ENCODE data around the gene CACNB2. TPM values are rescaled to one million over a fixed set of nuclear protein-coding genes. Genes with fewer than 3 reads are reported as not detected.

Gene CACNB2
- polyA plus RNA-seq, 1 of the 3 experiments (the other 2 are of a cell fraction) = 0.74 TPM

GRCh38 chr10:18210711-18211110 is 70.5 kb downstream of the CACNB2 start:
- no peak overlapping the region for H2AFZ ChIP-seq (ENCODE audit: low read depth)
- H3K9me3 ChIP-seq = no peaks in the 10 kb centered on the region
- no peaks in the 10 kb centered on the region; a peak in 2 of 4 replicates for H3K4me1 ChIP-seq (ENCODE audit: control insufficient read depth in 1 of 2, insufficient read depth in 2 of 2, low read depth in 1 of 2, low read length in 1 of 2)
- TF ChIP-seq ZBTB33 (IDR thresholded peaks at IDR 0.05; ENCODE audit: borderline replicate concordance, low read depth) = no peak
- no peak for TF ChIP-seq JUND (IDR thresholded peaks at IDR 0.05)
- TF ChIP-seq GABPA (IDR thresholded peaks at IDR 0.05; ENCODE audit: low read depth) = no peak
- TF ChIP-seq SMC3 (IDR thresholded peaks at IDR 0.05; ENCODE audit: low read depth, low read length) = no peak
- TF ChIP-seq RFX5 (IDR thresholded peaks at IDR 0.05; ENCODE audit: low read length) = no peak
- no peak for TF ChIP-seq TCF12 (IDR thresholded peaks at IDR 0.05)
- TF ChIP-seq TEAD4 (IDR thresholded peaks at IDR 0.05; ENCODE audit: borderline replicate concordance, insufficient read depth) = no peak
- no peak for TF ChIP-seq MEF2A (IDR thresholded peaks at IDR 0.05; ENCODE audit: borderline replicate concordance, low read depth)
- no peak for TF ChIP-seq PBX3 (IDR thresholded peaks at IDR 0.05)
- H3K9ac ChIP-seq = no peak overlapping the region
- no peaks in the 10 kb centered on the region for H3K79me2 ChIP-seq (ENCODE audit: insufficient read depth)
- no peak for DNase-seq
- H3K27ac ChIP-seq (ENCODE audit: low read depth in 2 of 2, low read length in 1 of 2) = no peak overlapping the region
- no peaks in the 10 kb centered on the region for H4K20me1 ChIP-seq (ENCODE audit: insufficient read depth)
- ChIA-PET POLR2A (no interaction called here), CTCF (interaction anchor here (1.6 to 2.7 kb wide), 2 partner anchors 301 to 363 kb away, joined by 4 to 8 read pairs; no protein-coding TSS in a partner anchor)
- WGBS (ENCODE audit: low lambda C conversion rate) = 23% methylated on average over 2 of the region's 2 CpGs
- no peaks in the 10 kb centered on the region for H3F3A ChIP-seq (replicated peaks; ENCODE audit: insufficient read depth)
- no peak overlapping the region for H3K4me3 ChIP-seq (ENCODE audit: low read depth in 2 of 2, low read length in 1 of 2)
- no peaks in the 10 kb centered on the region for H3K9me2 ChIP-seq
- H3K27me3 ChIP-seq (ENCODE audit: insufficient read depth) = no peaks in the 10 kb centered on the region; the same call in 1 of the 2 replicates
- H3K36me3 ChIP-seq (replicated peaks in 1 of 2; ENCODE audit: control insufficient read depth in 1 of 2, insufficient read depth in 2 of 2, low read length in 1 of 2) = no peaks in the 10 kb centered on the region
- no peak overlapping the region for H3K4me2 ChIP-seq

- Histone ChIP-seq H3K79me2 (ENCODE audit: insufficient read depth) (no peaks in the 10 kb centered on the region), H3K4me3 (ENCODE audit: low read depth in 2 of 2, low read length in 1 of 2) (no peak overlapping the region), H3K9me2 (no peaks in the 10 kb centered on the region), H3K9ac (no peak overlapping the region), H3K27ac (ENCODE audit: low read depth in 2 of 2, low read length in 1 of 2) (no peak overlapping the region), H3K36me3 (replicated peaks in 1 of 2; ENCODE audit: control insufficient read depth in 1 of 2, insufficient read depth in 2 of 2, low read length in 1 of 2) (no peaks in the 10 kb centered on the region), H4K20me1 (ENCODE audit: insufficient read depth) (no peaks in the 10 kb centered on the region), H3K27me3 (ENCODE audit: insufficient read depth) (no peaks in the 10 kb centered on the region; the same call in 1 of the 2 replicates), H3K4me2 (no peak overlapping the region), H3F3A (replicated peaks; ENCODE audit: insufficient read depth) (no peaks in the 10 kb centered on the region), H3K9me3 (no peaks in the 10 kb centered on the region), H2AFZ (ENCODE audit: low read depth) (no peak overlapping the region), H3K4me1 (ENCODE audit: control insufficient read depth in 1 of 2, insufficient read depth in 2 of 2, low read depth in 1 of 2, low read length in 1 of 2) (no peaks in the 10 kb centered on the region; a peak in 2 of 4 replicates)
- TF ChIP-seq JUND (IDR thresholded peaks at IDR 0.05) (no peak), TAF1 (IDR thresholded peaks at IDR 0.05; ENCODE audit: borderline replicate concordance, low read depth, low read length) (no peak), RFX5 (IDR thresholded peaks at IDR 0.05; ENCODE audit: low read length) (no peak)
- ChIA-PET POLR2A (no interaction called here), CTCF (interaction anchor here (1.9 to 2.7 kb wide), 2 partner anchors 364 kb away, joined by 8 read pairs; no protein-coding TSS in a partner anchor)
- no peak for DNase-seq
- 68% methylated on average over 4 of the region's 4 CpGs for WGBS (ENCODE audit: low lambda C conversion rate)
These were observed 71.6 kb downstream of the CACNB2 start for GRCh38 chr10:18211862-18212261.
